SJSA1 (cell line): ENCODE measurements around the gene SHISA8. TPM values are rescaled to one million over a fixed set of nuclear protein-coding genes. Genes with fewer than 3 reads are reported as not detected.
"Not testable (repeated sequence)": the region's sequence is repeated elsewhere in the genome, so short reads cannot be mapped to it uniquely, and the experiment has no call there.

Experiments
- DNase-seq, 2 experiments: peaks; one replicate each; pipeline ENCODE4 v3.0.0-alpha.2; 2015 to 2020; ENCODE audit warnings: low spot score in 2 of 2, low read depth in 1 of 2
- H3K27ac ChIP-seq: fragments of 250-450 bp; sonication (Bioruptor Pico); 2 replicates; pipeline ENCODE4 v1.5.1; 2020; ENCODE audit warnings: mild to moderate bottlenecking, moderate library complexity
- H3K27me3 ChIP-seq: fragments of 250-450 bp; sonication (Bioruptor Pico); replicated peaks from 2 replicates; pipeline ENCODE4 v1.5.1; 2020; ENCODE audit warnings: mild to moderate bottlenecking, moderate library complexity
- H3K36me3 ChIP-seq: fragments of 250-450 bp; sonication (Bioruptor Pico); 2 replicates; pipeline ENCODE4 v1.5.1; 2020; ENCODE audit warnings: mild to moderate bottlenecking
- H3K4me1 ChIP-seq: fragments of 250-450 bp; sonication (Bioruptor Pico); replicated peaks from 2 replicates; pipeline ENCODE4 v1.6.1; 2021; ENCODE audit warnings: mild to moderate bottlenecking
- H3K4me3 ChIP-seq: fragments of 250-450 bp; sonication (Bioruptor Pico); 2 replicates; pipeline ENCODE4 v1.5.1; 2020; ENCODE audit warnings: mild to moderate bottlenecking
- H3K9me3 ChIP-seq: fragments of 250-450 bp; sonication (Bioruptor Pico); replicated peaks from 2 replicates; pipeline ENCODE4 v1.5.1; 2020; ENCODE audit warnings: mild to moderate bottlenecking
- total RNA-seq: library from RNA; depleted of rRNA; stranded (reverse); fragments of >200 nt; shearing (Covaris generic); gene quantifications from 2 replicates; pipeline ENCODE4 v1.2.3, GENCODE V29; 2014

Gene SHISA8
- total RNA-seq, 1 experiment from 2014 or later, result not detected

GRCh38 chr22:41883400-41883799 is 31.5 kb downstream of the SHISA8 start:
- H3K4me1 ChIP-seq, result no peaks in the 10 kb centered on the region
- DNase-seq, result no peak
- H3K9me3 ChIP-seq, result no peaks in the 10 kb centered on the region
- no peak overlapping the region for H3K4me3 ChIP-seq
- H3K36me3 ChIP-seq, result peaks cover 69% of the 10 kb centered on the region
- H3K27me3 ChIP-seq, result no peaks in the 10 kb centered on the region
- no peak overlapping the region for H3K27ac ChIP-seq

GRCh38 chr22:41880653-41881052 is 34.2 kb downstream of the SHISA8 start:
- Histone ChIP-seq H3K27ac (no peak overlapping the region), H3K9me3 (no peaks in the 10 kb centered on the region), H3K36me3 (peaks cover 59% of the 10 kb centered on the region), H3K4me3 (no peak overlapping the region), H3K27me3 (no peaks in the 10 kb centered on the region), H3K4me1 (no peaks in the 10 kb centered on the region)
- no peak for DNase-seq

GRCh38 chr22:41876675-41877074 is 38.2 kb downstream of the SHISA8 start:
- peaks cover 37% of the 10 kb centered on the region for H3K36me3 ChIP-seq
- H3K27ac ChIP-seq, result no peak overlapping the region
- H3K4me1 ChIP-seq, result no peaks in the 10 kb centered on the region
- no peaks in the 10 kb centered on the region for H3K9me3 ChIP-seq
- no peak for DNase-seq
- H3K27me3 ChIP-seq, result no peaks in the 10 kb centered on the region
- no peak overlapping the region for H3K4me3 ChIP-seq

- no peak for DNase-seq
- H3K4me1 ChIP-seq, result no peaks in the 10 kb centered on the region
- no peaks in the 10 kb centered on the region for H3K27me3 ChIP-seq
- H3K27ac ChIP-seq, result no peak overlapping the region
- no peaks in the 10 kb centered on the region for H3K9me3 ChIP-seq
- H3K36me3 ChIP-seq, result peaks cover 33% of the 10 kb centered on the region
- no peak overlapping the region for H3K4me3 ChIP-seq
These were observed 38.6 kb downstream of the SHISA8 start for GRCh38 chr22:41876275-41876674.

GRCh38 chr22:41875531-41876270 is 39.2 kb downstream of the SHISA8 start:
- no peaks in the 10 kb centered on the region for H3K27me3 ChIP-seq
- H3K27ac ChIP-seq, result no peak overlapping the region
- no peak for DNase-seq
- H3K9me3 ChIP-seq, result no peaks in the 10 kb centered on the region
- H3K4me3 ChIP-seq, result no peak overlapping the region
- H3K4me1 ChIP-seq, result no peaks in the 10 kb centered on the region
- peaks cover 33% of the 10 kb centered on the region for H3K36me3 ChIP-seq

- no peak for DNase-seq
- Histone ChIP-seq H3K9me3 (no peaks in the 10 kb centered on the region), H3K4me3 (no peak overlapping the region), H3K27ac (no peak overlapping the region), H3K4me1 (no peaks in the 10 kb centered on the region), H3K36me3 (peaks cover 28% of the 10 kb centered on the region), H3K27me3 (no peaks in the 10 kb centered on the region)
These were observed 40.8 kb downstream of the SHISA8 start for GRCh38 chr22:41874090-41874489.

- no peak overlapping the region for H3K27ac ChIP-seq
- DNase-seq, result no peak
- no peaks in the 10 kb centered on the region for H3K27me3 ChIP-seq
- H3K36me3 ChIP-seq, result peaks cover 32% of the 10 kb centered on the region
- H3K9me3 ChIP-seq, result no peaks in the 10 kb centered on the region
- H3K4me3 ChIP-seq, result no peak overlapping the region
- no peaks in the 10 kb centered on the region for H3K4me1 ChIP-seq
These were observed 41.5 kb downstream of the SHISA8 start for GRCh38 chr22:41873391-41873790.

GRCh38 chr22:41870786-41871185 is 44.1 kb downstream of the SHISA8 start:
- no peak overlapping the region for H3K27ac ChIP-seq
- H3K4me3 ChIP-seq, result no peak overlapping the region
- peaks cover 27% of the 10 kb centered on the region for H3K36me3 ChIP-seq
- H3K9me3 ChIP-seq, result no peaks in the 10 kb centered on the region
- DNase-seq, result no peak
- no peaks in the 10 kb centered on the region for H3K4me1 ChIP-seq
- no peaks in the 10 kb centered on the region for H3K27me3 ChIP-seq

GRCh38 chr22:41870081-41870480 is 44.8 kb downstream of the SHISA8 start:
- not testable (repeated sequence) for DNase-seq, H3K4me3 ChIP-seq, H3K27me3 ChIP-seq, H3K27ac ChIP-seq, H3K4me1 ChIP-seq, H3K9me3 ChIP-seq
- H3K36me3 ChIP-seq, result peaks cover 24% of the 10 kb centered on the region

GRCh38 chr22:41868556-41868955 is 46.3 kb downstream of the SHISA8 start:
- peaks cover 17% of the 10 kb centered on the region for H3K36me3 ChIP-seq
- no peak overlapping the region for H3K4me3 ChIP-seq
- no peaks in the 10 kb centered on the region for H3K9me3 ChIP-seq
- H3K27me3 ChIP-seq, result no peaks in the 10 kb centered on the region
- peaks cover 7% of the 10 kb centered on the region for H3K4me1 ChIP-seq
- no peak overlapping the region for H3K27ac ChIP-seq
- no peak for DNase-seq

GRCh38 chr22:41863472-41863871 is 51.4 kb downstream of the SHISA8 start:
- H3K9me3 ChIP-seq, result no peaks in the 10 kb centered on the region
- H3K4me1 ChIP-seq, result peaks cover 7% of the 10 kb centered on the region
- H3K4me3 ChIP-seq, result no peak overlapping the region
- no peaks in the 10 kb centered on the region for H3K27me3 ChIP-seq
- peaks cover 5% of the 10 kb centered on the region; the same call in 1 of the 2 replicates for H3K36me3 ChIP-seq
- DNase-seq, result no peak
- no peak overlapping the region for H3K27ac ChIP-seq

- peaks cover 7% of the 10 kb centered on the region for H3K4me1 ChIP-seq
- no peak overlapping the region for H3K27ac ChIP-seq
- H3K4me3 ChIP-seq, result no peak overlapping the region
- no peak for DNase-seq
- H3K9me3 ChIP-seq, result no peaks in the 10 kb centered on the region
- no peaks in the 10 kb centered on the region for H3K27me3 ChIP-seq
- no peaks in the 10 kb centered on the region for H3K36me3 ChIP-seq
These were observed 52.2 kb downstream of the SHISA8 start for GRCh38 chr22:41862530-41863266.

- Histone ChIP-seq H3K9me3 (no peaks in the 10 kb centered on the region), H3K36me3 (no peaks in the 10 kb centered on the region), H3K4me3 (no peak overlapping the region), H3K4me1 (peaks cover 7% of the 10 kb centered on the region), H3K27me3 (no peaks in the 10 kb centered on the region), H3K27ac (no peak overlapping the region)
- peak in 1 of 2 experiments; percentile 3 for DNase-seq
These were observed 52.7 kb downstream of the SHISA8 start for GRCh38 chr22:41862160-41862529.
